Activated B cell treated with CpG ODN at 0.5 μM for 24 hours (primary cell): ENCODE results near the gene FAM136A. TPM values are rescaled to one million over a fixed set of nuclear protein-coding genes. Genes with fewer than 3 reads are reported as not detected.
"Not testable (repeated sequence)": the region's sequence is repeated elsewhere in the genome, so short reads cannot be mapped to it uniquely, and the experiment has no call there.

Experiments
- ATAC-seq: fragments of 200-7000 bp; cut with Tn5 transposase; one replicate; pipeline ENCODE4 v1.10.0; 2021; ENCODE audit warnings: low read depth, mild to moderate bottlenecking, moderate library complexity
- CTCF ChIA-PET: fragments of 350-600 bp; sonication (Branson Sonifier 250); formaldehyde crosslinking; loops from one replicate; lab custom pipeline; 2021; ENCODE audit warnings: antibody characterized with exemption; lab: Charles Lee
- POLR2A ChIA-PET: fragments of 350-600 bp; sonication (Branson Sonifier 250); formaldehyde crosslinking; loops from one replicate; lab custom pipeline; 2021; ENCODE audit warnings: antibody characterized with exemption; lab: Charles Lee
- DNase-seq: peaks from one replicate; pipeline ENCODE4 v3.0.0; 2022
- H3K27ac Mint-ChIP-seq: one replicate; pipeline ENCODE4 v1.8.0; 2020; ENCODE audit warnings: mixed read lengths
- H3K27me3 Mint-ChIP-seq: one replicate; pipeline ENCODE4 v1.8.0; 2021; ENCODE audit warnings: mixed read lengths
- H3K36me3 Mint-ChIP-seq: one replicate; pipeline ENCODE4 v1.8.0; 2021; ENCODE audit warnings: low read depth, mixed read lengths
- H3K4me1 Mint-ChIP-seq: one replicate; pipeline ENCODE4 v1.8.0; 2021; ENCODE audit warnings: mixed read lengths
- H3K4me3 Mint-ChIP-seq: one replicate; pipeline ENCODE4 v1.8.0; 2020; ENCODE audit warnings: mild to moderate bottlenecking, mixed read lengths
- H3K9me3 Mint-ChIP-seq: one replicate; pipeline ENCODE4 v1.8.0; 2020; ENCODE audit warnings: mixed read lengths
- CTCF ChIP-seq: fragments of 200-600 bp; IDR thresholded peaks from one replicate; pipeline ENCODE4 v1.8.0; 2022; ENCODE audit warnings: antibody characterized with exemption, mild to moderate bottlenecking
- intact Hi-C: fragments of 100-400 bp; cut with micrococcal nuclease; formaldehyde crosslinking; loops from one replicate; pipeline ENCODE4 v1.15.1; 2024
- total RNA-seq: library from RNA; stranded (reverse); gene quantifications from 2 replicates; pipeline ENCODE4 v1.2.3, GENCODE V29; 2022

FAM136A gene
- total RNA-seq, 1 donor from 2014 or later, result 38.9 TPM

GRCh38 chr2:70303186-70303585, 1.3 kb upstream of the FAM136A start:
- no peak for ATAC-seq
- POLR2A ChIA-PET, result interaction anchor here (2.2 to 4.7 kb wide), 4 partner anchors 10 to 389 kb away, joined by 12 to 37 read pairs (median 16); partner anchors contain the start of genes C2orf42, MXD1 and SNRPG

GRCh38 chr2:70302195-70302546, 304 bp upstream of the FAM136A start:
- not testable (repeated sequence) for DNase-seq, H3K9me3 Mint-ChIP-seq, H3K27ac Mint-ChIP-seq, H3K27me3 Mint-ChIP-seq, ATAC-seq
- peak overlapping the region; percentile 90 for H3K4me3 Mint-ChIP-seq
- peaks cover 22% of the 10 kb centered on the region for H3K4me1 Mint-ChIP-seq
- intact Hi-C loops, result loop anchor here (1.0 to 10.0 kb wide), 8 partner anchors 53 to 1835 kb away; partner anchors contain the start of genes ADD2, APLF, FBXO48 and SNRNP27
- CTCF ChIA-PET, result interaction anchor here (1.2 to 4.5 kb wide), 7 partner anchors 9 to 646 kb away, joined by 3 to 122 read pairs (median 9); partner anchors contain the start of genes MXD1, PCYOX1 and SNRPG
- POLR2A ChIA-PET, result interaction anchor here (0.6 to 4.7 kb wide), 13 partner anchors 9 to 768 kb away, joined by 3 to 37 read pairs (median 6); partner anchors contain the start of genes C2orf42, MXD1, PCYOX1 and SNRPG
- peaks cover 33% of the 10 kb centered on the region for H3K36me3 Mint-ChIP-seq

More at GRCh38 chr2:70303186-70303585, 1.3 kb upstream of the FAM136A start:
- H3K9me3 Mint-ChIP-seq, result no peaks in the 10 kb centered on the region
- H3K4me1 Mint-ChIP-seq, result peaks cover 21% of the 10 kb centered on the region
- CTCF ChIA-PET, result interaction anchor here (0.7 to 4.5 kb wide), 9 partner anchors 10 to 645 kb away, joined by 3 to 122 read pairs (median 7); partner anchors contain the start of genes MXD1, PCYOX1 and SNRPG
- no peak overlapping the region for H3K27ac Mint-ChIP-seq
- no peaks in the 10 kb centered on the region for H3K27me3 Mint-ChIP-seq
- H3K4me3 Mint-ChIP-seq, result no peak overlapping the region
- H3K36me3 Mint-ChIP-seq, result peaks cover 25% of the 10 kb centered on the region
- intact Hi-C loops, result loop anchor here (2.0 to 10.0 kb wide), 6 partner anchors 54 to 1836 kb away; partner anchors contain the start of genes ADD2, APLF, FBXO48 and SNRNP27
- no peak for DNase-seq
- TF ChIP-seq CTCF, result no peak

- ATAC-seq, result no peak
- Mint-ChIP-seq H3K36me3 (peaks cover 44% of the 10 kb centered on the region), H3K4me3 (peak overlapping the region; percentile 90), H3K27me3 (no peaks in the 10 kb centered on the region), H3K27ac (peak overlapping the region; percentile 95), H3K4me1 (peaks cover 22% of the 10 kb centered on the region), H3K9me3 (no peaks in the 10 kb centered on the region)
- ChIA-PET CTCF (interaction anchor here (1.2 to 4.5 kb wide), 3 partner anchors 8 to 576 kb away, joined by 3 to 76 read pairs (median 17); partner anchors contain the start of genes MXD1 and SNRPG), POLR2A (interaction anchor here (1.1 to 4.7 kb wide), 8 partner anchors 7 to 770 kb away, joined by 3 to 37 read pairs (median 6); partner anchors contain the start of genes C2orf42, MXD1, PCYOX1 and SNRPG)
- no peak for DNase-seq
- intact Hi-C loops, result loop anchor here (1.0 to 10.0 kb wide), 7 partner anchors 8 to 1834 kb away; partner anchors contain the start of genes ADD2, APLF, FBXO48 and PCYOX1
- no peak for TF ChIP-seq CTCF
These were observed 1.0 kb downstream of the FAM136A start for GRCh38 chr2:70300771-70301343.

- intact Hi-C loops, result not testable (repeated sequence)
- CTCF ChIA-PET, result interaction anchor here (0.7 to 1.7 kb wide), 2 partner anchors 384 to 386 kb away, joined by 3 to 7 read pairs; no protein-coding TSS in a partner anchor
These were observed 4.0 kb downstream of the FAM136A start for GRCh38 chr2:70297828-70298227.

GRCh38 chr2:70283500-70284191, 18.2 kb downstream of the FAM136A start:
- POLR2A ChIA-PET, result interaction anchor here (2.8 kb wide), 1 partner anchor 10 kb away, joined by 17 read pairs; the partner anchor contains the start of gene SNRPG
- ATAC-seq (no peak), DNase-seq (no peak)
- intact Hi-C loops, result no loop called here
- CTCF ChIA-PET, result no interaction called here
- no peak overlapping the region for H3K4me3 Mint-ChIP-seq
- no peak for TF ChIP-seq CTCF
- H3K9me3 Mint-ChIP-seq, result no peaks in the 10 kb centered on the region
- H3K36me3 Mint-ChIP-seq, result peaks cover 87% of the 10 kb centered on the region
- peaks cover 7% of the 10 kb centered on the region for H3K4me1 Mint-ChIP-seq
- H3K27me3 Mint-ChIP-seq, result no peaks in the 10 kb centered on the region
- H3K27ac Mint-ChIP-seq, result no peak overlapping the region

More at GRCh38 chr2:70297828-70298227, 4.0 kb downstream of the FAM136A start:
- POLR2A ChIA-PET, result interaction anchor here (0.7 kb wide), 2 partner anchors 187 to 196 kb away, joined by 3 to 14 read pairs; no protein-coding TSS in a partner anchor
- H3K9me3 Mint-ChIP-seq, ATAC-seq, H3K27me3 Mint-ChIP-seq, H3K27ac Mint-ChIP-seq, DNase-seq, H3K4me3 Mint-ChIP-seq: not testable (repeated sequence)
- H3K4me1 Mint-ChIP-seq, result peaks cover 24% of the 10 kb centered on the region
- peaks cover 55% of the 10 kb centered on the region for H3K36me3 Mint-ChIP-seq
